ENCODE results near the gene HYAL3.
A peak's percentile ranks its signal among the peaks of the same experiment; 100 is the strongest.

Gene HYAL3

DNA sequence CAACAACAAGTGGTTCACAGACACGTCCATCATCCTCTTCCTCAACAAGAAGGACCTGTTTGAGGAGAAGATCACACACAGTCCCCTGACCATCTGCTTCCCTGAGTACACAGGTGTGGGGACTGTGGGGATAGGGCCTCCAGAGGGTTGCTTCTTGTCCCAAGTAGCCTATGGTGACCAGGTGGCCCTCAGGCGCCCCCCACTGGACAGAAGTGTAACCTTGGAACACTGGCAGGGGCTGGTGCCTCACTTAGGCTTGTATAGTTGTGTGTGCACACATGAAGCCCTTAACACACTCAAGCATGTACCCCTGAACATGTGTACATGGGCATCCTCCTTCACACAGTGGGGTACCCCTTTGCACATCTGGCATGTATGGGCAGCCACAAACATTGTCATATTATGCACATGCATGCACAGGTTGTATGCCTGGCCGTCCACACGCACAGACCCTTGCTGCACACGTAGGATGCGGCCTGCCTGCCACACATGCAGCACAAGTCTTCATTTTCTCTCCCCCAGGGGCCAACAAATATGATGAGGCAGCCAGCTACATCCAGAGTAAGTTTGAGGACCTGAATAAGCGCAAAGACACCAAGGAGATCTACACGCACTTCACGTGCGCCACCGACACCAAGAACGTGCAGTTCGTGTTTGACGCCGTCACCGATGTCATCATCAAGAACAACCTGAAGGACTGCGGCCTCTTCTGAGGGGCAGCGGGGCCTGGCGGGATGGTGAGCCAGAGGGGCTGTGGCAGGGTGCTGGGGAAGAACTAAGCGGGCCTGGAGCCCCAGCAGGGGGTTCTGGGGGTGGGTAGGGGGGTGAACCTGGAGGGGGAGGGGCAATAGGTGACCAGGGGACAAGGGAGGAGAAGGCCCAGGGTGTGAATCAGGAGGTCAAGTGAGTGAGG is 42.0 kb downstream of the HYAL3 start:
- TF ChIP-seq RAD21 (IDR thresholded peaks at IDR 0.05; ENCODE audit: low read depth) (peak; percentile 72), TCF12 (IDR thresholded peaks at IDR 0.05; ENCODE audit: low read depth) (no peak), CREB1 (IDR thresholded peaks at IDR 0.05; ENCODE audit: low read depth) (no peak), NFIC (IDR thresholded peaks at IDR 0.05) (no peak), ZBTB7A (IDR thresholded peaks at IDR 0.05; ENCODE audit: low read depth) (no peak)

DNA sequence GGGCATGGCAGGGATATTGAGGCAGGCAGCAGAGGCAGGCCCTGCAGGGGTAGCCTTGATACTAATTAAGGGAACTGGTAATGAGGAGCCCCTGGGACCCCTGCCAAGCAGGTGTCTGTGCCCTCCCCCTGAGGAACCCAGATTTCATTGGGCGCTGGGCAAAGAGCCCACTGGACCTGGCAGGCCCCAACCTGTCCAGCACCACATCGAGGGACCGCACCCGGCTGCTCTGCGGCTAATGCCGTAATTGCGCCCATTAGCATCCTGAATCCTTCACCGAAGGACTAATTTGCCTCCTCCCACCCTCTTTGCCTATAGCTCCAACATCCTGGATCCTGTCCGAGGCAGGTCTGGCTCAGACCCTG is 44.0 kb downstream of the HYAL3 start:
- TF ChIP-seq NFIC (IDR thresholded peaks at IDR 0.05) = no peak
- TF ChIP-seq, protein P1, sequence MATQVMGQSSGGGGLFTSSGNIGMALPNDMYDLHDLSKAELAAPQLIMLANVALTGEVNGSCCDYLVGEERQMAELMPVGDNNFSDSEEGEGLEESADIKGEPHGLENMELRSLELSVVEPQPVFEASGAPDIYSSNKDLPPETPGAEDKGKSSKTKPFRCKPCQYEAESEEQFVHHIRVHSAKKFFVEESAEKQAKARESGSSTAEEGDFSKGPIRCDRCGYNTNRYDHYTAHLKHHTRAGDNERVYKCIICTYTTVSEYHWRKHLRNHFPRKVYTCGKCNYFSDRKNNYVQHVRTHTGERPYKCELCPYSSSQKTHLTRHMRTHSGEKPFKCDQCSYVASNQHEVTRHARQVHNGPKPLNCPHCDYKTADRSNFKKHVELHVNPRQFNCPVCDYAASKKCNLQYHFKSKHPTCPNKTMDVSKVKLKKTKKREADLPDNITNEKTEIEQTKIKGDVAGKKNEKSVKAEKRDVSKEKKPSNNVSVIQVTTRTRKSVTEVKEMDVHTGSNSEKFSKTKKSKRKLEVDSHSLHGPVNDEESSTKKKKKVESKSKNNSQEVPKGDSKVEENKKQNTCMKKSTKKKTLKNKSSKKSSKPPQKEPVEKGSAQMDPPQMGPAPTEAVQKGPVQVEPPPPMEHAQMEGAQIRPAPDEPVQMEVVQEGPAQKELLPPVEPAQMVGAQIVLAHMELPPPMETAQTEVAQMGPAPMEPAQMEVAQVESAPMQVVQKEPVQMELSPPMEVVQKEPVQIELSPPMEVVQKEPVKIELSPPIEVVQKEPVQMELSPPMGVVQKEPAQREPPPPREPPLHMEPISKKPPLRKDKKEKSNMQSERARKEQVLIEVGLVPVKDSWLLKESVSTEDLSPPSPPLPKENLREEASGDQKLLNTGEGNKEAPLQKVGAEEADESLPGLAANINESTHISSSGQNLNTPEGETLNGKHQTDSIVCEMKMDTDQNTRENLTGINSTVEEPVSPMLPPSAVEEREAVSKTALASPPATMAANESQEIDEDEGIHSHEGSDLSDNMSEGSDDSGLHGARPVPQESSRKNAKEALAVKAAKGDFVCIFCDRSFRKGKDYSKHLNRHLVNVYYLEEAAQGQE (IDR thresholded peaks at IDR 0.05; ENCODE audit: low read depth) = no peak
- no peak for TF ChIP-seq CEBPB (IDR thresholded peaks at IDR 0.05)
- TF ChIP-seq ZBTB7A (IDR thresholded peaks at IDR 0.05; ENCODE audit: low read depth) = no peak

DNA sequence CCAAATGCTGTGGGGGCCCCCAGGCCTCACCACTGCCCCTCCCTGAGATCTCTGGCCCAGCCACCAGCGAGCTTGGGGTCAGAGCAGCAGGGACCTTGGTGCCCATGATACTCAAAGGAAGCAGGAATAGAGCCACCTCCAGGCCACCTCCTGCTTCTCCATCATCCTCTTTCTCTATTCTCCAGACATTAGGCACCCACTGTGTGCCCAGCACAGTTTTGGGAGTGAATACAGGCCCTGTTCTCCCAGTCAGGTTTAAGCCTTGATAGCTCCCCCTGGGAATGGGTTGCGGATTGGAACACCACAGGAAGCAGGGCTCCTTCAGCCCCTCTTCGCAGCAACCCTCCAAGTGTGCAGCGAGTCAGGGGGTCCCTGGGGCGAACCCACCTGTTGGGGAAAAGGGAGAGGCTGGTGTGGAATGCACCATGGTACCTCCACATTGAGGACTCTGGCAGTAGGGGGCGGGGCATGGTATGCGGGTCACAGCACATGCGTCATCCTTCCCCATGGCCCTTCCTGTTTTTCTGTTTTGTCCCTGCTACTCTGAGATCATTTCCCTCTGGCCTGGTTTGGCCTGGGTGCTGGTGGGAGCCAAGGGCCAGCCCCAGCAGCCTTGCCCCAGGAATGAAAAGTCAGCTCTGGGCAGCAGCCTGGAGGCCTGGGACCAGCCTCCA is 44.5 kb downstream of the HYAL3 start:
- TF ChIP-seq, protein P1 (IDR thresholded peaks at IDR 0.05; ENCODE audit: low read depth) = no peak
- no peak for TF ChIP-seq ZBTB7A (IDR thresholded peaks at IDR 0.05; ENCODE audit: low read depth)
- no peak for TF ChIP-seq TCF12 (IDR thresholded peaks at IDR 0.05; ENCODE audit: low read depth)
- TF ChIP-seq CEBPB (IDR thresholded peaks at IDR 0.05) = no peak
- no peak for TF ChIP-seq EGR1 (IDR thresholded peaks at IDR 0.05)
- no peak for TF ChIP-seq TEAD4 (IDR thresholded peaks at IDR 0.05)
- no peak for TF ChIP-seq EP300 (IDR thresholded peaks at IDR 0.05; ENCODE audit: borderline replicate concordance)
- no peak for TF ChIP-seq YY1 (IDR thresholded peaks at IDR 0.05; ENCODE audit: low read depth)
- TF ChIP-seq CREB1 (IDR thresholded peaks at IDR 0.05; ENCODE audit: low read depth) = no peak
- TF ChIP-seq NFIC (IDR thresholded peaks at IDR 0.05) = no peak
- TF ChIP-seq RAD21 (IDR thresholded peaks at IDR 0.05; ENCODE audit: low read depth) = no peak
- TF ChIP-seq, protein P2, sequence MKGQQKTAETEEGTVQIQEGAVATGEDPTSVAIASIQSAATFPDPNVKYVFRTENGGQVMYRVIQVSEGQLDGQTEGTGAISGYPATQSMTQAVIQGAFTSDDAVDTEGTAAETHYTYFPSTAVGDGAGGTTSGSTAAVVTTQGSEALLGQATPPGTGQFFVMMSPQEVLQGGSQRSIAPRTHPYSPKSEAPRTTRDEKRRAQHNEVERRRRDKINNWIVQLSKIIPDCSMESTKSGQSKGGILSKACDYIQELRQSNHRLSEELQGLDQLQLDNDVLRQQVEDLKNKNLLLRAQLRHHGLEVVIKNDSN (IDR thresholded peaks at IDR 0.05) = no peak
- TF ChIP-seq TAF1 (IDR thresholded peaks at IDR 0.05; ENCODE audit: low read depth) = no peak
- TF ChIP-seq, protein P3, sequence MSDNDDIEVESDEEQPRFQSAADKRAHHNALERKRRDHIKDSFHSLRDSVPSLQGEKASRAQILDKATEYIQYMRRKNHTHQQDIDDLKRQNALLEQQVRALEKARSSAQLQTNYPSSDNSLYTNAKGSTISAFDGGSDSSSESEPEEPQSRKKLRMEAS (IDR thresholded peaks at IDR 0.05) = no peak
- no peak for TF ChIP-seq FOXM1 (IDR thresholded peaks at IDR 0.05; ENCODE audit: borderline replicate concordance, low read depth)

DNA sequence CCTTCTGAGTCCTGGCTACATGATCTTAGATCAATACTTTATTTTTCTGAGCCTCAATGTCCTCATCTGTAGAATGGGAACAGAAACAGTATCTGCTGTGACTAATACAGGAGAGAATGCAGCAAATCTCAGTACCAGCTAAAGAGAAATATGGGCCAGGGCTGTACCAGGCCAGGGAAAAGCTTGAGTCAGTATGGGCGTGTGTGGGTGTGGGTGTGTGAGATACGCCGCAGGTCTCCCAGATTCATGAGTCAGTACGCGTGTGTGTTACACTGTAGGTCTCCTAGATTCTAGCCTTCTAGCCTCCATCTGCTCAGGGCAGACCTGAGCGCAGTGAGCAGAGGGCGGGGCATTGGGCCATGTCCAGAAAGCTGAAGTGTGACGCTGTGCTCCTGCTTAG is 48.0 kb downstream of the HYAL3 start:
- TF ChIP-seq FOXM1 (IDR thresholded peaks at IDR 0.05; ENCODE audit: borderline replicate concordance, low read depth) (no peak), NFIC (IDR thresholded peaks at IDR 0.05) (no peak), YY1 (IDR thresholded peaks at IDR 0.05; ENCODE audit: low read depth) (no peak), CEBPB (IDR thresholded peaks at IDR 0.05) (no peak), EP300 (IDR thresholded peaks at IDR 0.05; ENCODE audit: borderline replicate concordance) (no peak), RAD21 (IDR thresholded peaks at IDR 0.05; ENCODE audit: low read depth) (no peak), ZBTB7A (IDR thresholded peaks at IDR 0.05; ENCODE audit: low read depth) (no peak), TCF12 (IDR thresholded peaks at IDR 0.05; ENCODE audit: low read depth) (no peak)
- TF ChIP-seq, protein P2 (IDR thresholded peaks at IDR 0.05) = no peak

DNA sequence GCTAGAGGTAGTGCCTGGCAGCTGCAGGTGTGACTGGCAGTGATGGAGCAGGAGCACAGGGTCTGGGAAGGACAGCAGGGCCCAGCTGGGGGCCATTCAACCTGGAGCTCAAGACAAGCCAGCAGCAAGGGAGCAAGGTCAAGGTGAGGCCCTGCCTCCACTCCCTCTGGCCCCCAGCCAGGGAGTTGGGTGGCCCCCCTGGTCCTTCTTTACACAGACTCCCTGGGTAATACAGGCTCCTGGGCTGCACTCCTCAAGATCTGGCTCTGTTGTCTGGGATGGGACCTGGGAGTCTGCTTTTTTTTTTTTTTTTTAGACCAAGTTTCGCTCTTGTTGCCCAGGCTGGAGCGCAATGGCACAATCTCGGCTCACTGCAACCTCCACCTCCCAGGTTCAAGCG is 48.7 kb downstream of the HYAL3 start:
- TF ChIP-seq ZBTB7A (IDR thresholded peaks at IDR 0.05; ENCODE audit: low read depth) (no peak), FOXM1 (IDR thresholded peaks at IDR 0.05; ENCODE audit: borderline replicate concordance, low read depth) (no peak), NFIC (IDR thresholded peaks at IDR 0.05) (no peak), CREB1 (IDR thresholded peaks at IDR 0.05; ENCODE audit: low read depth) (no peak), TCF12 (IDR thresholded peaks at IDR 0.05; ENCODE audit: low read depth) (no peak), CEBPB (IDR thresholded peaks at IDR 0.05) (no peak), EP300 (IDR thresholded peaks at IDR 0.05; ENCODE audit: borderline replicate concordance) (no peak), YY1 (IDR thresholded peaks at IDR 0.05; ENCODE audit: low read depth) (no peak)
- TF ChIP-seq, protein P3 (IDR thresholded peaks at IDR 0.05) = no peak
- TF ChIP-seq, protein P2 (IDR thresholded peaks at IDR 0.05) = no peak

Data from Ishikawa (cell line).